HG02759 (cell line): ENCODE data around the gene RAB8B.
A peak's percentile ranks its signal among the peaks of the same experiment; 100 is the strongest.

Experiments
- ATAC-seq: cut with Tn5 transposase; IDR thresholded peaks from one replicate; pipeline ENCODE4 v1.9.1; 2021; ENCODE audit warnings: mild to moderate bottlenecking, moderate library complexity; ENCODE audit not compliant: unreplicated experiment

RAB8B gene

GRCh38 chr15:63181648-63182047 lies 7.8 kb upstream of the RAB8B start:
- ATAC-seq, result no peak

DNA sequence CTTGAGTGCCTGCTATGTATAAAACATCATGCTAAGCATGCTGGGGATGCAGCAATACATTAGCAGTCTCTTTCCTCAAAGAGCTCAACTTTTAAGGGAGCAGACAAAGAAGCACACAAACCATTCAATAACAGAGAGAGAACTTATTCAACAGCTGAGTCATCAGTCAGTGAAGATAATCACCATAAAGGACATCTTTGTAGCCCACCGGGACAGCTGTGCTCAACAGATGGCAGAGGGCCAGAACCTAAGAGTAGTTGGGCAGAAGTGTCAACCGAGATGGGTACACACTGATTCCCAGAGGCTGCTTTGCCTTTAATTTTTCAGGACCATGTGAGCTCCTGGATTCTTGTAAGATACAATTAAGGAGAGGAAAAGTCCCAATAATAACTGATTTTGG lies 4.2 kb upstream of the RAB8B start:
- no peak for ATAC-seq

DNA sequence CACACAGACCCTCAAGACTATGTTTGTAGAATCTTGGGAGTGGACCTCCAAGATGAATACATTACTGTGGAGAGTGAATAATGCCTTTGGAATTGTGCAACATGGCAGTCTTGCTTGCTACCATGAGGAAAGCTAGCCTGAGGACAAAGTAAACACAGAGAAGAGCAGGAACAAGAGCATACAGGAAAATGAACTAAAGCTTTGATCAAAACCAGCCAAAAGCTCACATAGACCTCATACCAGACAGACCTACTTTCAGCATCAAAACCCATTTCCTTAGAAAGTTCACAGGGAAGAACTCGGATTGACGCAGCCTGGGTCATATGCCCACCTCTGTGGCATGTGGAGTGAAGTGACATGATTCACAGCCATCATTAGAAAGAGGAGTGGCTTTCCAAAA lies 3.3 kb upstream of the RAB8B start:
- ATAC-seq, result no peak

DNA sequence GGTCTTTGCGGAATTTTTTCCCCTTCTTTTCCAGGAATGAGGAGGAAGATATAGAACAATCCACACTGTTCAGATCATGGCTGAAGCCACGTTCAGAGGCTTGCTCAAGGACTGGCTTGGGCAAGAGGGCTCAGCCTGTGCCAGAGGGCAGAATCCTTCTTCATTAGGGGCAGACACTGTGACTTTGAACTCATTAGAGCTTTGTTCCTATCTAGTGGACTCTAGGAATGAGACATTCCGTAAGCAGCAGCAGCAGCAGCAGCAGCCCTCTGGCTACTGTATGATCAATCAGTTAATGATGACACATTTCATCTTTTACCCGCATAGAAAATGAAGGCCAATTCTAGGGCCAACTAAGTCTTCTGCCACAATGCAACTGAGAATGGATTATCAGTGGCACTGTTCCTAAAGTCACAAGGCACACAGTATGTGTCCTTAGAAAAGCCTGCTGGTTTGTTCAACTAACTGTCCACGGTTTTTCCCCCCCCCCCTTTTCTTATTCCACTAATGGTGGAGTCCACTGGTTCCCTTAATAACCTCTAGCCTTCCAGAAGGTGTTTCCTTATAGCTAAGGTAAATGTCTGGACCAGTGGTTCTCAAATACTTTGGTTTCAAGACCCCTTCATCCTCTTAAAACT lies 1.7 kb upstream of the RAB8B start:
- no peak for ATAC-seq

DNA sequence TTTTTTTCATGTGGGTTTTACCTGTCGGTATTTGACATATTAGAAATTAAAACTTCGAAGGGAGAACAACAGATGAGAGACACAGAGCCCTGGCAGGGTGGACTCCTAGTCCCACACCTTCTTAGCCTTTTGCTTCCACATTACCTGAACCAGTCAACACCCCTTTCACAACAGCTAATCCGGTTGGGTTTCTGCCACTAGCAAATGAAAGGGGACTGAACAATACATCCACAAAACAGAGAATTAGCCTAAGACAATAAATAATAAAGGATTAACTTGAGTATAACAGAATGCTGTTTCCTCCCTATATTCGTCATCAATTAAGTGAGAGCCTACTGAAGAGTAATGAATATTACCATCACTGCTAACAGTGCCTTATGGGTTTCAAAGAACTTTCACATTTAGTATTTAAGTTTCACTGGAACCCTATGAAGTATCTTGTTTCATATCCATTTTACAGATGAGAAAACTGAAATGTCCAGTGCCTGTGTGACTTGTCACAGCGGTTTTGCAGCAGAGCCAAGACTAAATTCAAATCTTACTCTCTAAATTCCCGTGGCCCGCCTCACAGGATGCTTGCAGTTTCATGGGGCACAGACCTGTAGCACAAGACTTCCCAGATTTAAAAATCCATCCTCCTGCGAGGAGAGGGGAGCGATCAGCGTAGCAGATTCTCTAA lies 1.0 kb upstream of the RAB8B start:
- ATAC-seq, result no peak

DNA sequence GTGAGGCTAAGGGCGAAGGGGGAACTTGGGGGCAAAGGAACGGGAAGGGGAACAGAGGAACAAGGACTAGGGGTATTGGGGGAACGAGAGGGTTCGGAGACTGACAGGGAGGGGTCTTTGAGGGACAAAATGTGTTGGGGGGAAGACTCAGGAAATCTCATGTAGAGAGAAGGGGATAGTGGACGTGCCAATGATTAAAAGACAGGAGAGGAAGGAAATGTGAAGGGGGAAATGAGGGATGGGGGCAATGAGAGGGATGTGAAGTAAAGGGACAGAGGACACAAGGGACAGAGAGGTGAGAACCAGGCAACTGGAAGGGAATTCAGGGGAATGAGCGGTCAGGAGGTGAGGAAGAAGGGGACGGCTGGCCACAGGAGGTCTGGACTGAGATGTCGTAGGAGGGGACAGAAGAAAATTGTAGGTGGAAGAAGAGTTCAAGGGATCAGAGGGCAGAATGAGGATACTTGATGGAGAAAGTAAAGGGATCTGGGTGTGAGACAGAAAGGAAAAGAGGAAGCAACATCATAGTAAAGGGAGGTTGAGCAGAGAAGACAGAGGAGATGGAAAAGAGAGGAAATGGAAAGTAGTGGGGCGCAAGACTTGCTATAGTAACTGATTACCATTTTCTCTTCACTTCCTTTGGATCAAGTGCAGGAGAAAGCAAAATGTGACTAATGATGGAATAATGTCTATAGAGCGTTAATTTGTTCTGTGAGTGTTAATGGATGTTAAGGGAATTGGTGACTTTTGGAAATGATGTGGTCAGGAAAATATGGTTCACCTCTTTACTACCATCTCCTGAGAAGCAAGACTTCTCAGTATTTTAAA lies 749 bp downstream of the RAB8B start:
- ATAC-seq, result no peak

DNA sequence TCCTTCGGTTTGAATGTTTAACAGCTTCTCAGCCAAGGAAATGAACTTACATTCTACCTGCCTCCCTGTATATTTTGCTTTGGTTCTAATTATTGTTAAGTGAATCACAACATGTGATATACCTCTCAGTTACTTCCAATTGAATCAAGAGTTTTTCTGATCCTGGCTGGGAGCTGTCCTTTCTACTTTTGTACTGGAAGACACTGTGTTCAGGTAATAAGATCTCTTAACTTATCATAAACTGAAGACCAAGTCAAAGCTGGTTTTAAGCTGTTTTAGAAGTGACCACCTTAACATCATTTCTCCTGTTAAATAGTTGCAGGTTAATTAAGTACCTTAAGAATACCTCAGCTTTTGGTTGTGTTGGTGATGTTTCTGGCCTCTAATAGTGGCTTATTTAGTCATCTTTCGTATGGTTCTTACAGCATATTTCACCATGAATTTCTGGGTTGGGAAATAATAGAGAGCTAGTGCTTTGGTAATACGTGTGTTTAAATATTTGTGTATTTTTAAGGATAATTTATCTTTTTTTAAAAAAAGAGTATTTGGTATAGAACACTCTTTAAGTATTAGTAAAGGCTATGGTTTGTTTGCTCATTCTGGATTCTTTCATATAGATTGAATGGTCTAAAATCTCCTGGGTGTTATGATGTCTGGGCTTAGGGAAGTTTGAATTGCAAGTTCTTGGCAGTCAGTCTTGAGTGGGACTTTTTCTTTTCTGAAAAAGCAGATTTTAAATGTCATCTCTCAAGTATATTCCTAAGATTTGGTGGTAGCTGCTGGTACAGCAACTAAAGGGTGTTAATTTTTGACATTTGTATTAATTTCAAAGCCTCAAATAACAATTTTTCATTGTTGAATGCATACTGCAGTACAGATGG lies 1.6 kb downstream of the RAB8B start:
- ATAC-seq, result no peak

DNA sequence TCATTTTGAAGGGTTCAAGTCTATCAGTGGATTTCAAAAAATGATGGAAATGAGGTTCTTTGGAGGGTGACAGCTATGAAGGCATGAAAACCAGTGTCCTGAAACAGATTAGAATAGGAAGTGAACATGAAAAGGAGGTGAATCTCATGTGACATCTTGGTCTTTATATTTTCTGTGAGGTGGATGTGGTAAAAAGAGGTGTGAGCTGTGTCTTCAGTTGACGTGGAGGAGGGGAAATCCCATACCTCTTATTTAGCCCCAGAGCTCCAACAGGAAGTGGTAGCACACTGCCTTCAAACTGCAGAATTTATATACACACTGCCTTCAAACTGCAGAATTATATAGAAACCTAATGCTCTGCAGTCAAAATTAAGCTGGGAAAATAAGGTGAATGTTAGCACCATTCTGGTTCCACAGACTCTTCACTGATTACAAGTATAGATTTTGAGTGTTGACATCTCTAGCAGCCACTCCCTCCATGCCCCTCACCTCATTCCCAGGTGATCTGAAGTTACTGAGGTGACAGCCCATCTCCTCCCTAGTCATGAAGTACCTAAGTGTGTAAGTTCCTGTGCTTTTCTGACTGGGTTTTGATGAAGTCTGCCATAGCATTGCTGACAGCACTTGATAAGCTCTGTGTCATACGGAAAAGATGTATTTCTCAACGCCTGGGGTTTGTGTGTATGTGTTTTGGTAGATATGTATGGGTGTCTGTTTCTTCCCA lies 2.7 kb downstream of the RAB8B start:
- ATAC-seq, result peak; percentile 37

DNA sequence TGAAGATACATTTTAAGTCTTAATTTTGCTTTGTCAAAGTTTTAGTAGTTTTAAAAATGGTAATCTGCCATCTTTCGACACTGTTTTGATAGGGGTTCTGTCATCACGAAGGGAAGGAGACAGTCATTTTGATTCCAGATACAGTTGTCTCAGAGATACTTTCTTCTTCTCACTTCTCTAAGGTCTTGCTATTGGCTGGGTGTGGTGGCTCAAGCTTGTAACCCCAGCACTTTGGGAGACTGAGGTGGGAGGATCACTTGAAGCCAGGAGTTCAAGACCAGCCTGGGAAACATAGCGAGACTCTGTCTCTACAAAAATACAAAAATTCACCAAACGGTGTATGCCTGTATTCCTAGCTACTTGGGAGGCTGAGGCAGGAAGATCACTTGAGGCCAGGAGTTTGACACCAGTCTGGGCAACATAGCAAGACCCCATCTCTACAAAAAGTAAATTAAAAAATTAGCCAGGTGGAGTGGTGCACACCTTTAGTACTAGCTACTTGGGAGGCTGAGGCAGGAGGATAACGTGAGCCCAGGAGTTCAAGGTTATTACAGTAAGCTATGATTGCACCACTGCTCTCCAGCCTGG lies 3.3 kb downstream of the RAB8B start:
- no peak for ATAC-seq

GRCh38 chr15:63194302-63194701 lies 4.9 kb downstream of the RAB8B start:
- no peak for ATAC-seq

- no peak for ATAC-seq
Measured at GRCh38 chr15:63194880-63195568, 5.6 kb downstream of the RAB8B start.

DNA sequence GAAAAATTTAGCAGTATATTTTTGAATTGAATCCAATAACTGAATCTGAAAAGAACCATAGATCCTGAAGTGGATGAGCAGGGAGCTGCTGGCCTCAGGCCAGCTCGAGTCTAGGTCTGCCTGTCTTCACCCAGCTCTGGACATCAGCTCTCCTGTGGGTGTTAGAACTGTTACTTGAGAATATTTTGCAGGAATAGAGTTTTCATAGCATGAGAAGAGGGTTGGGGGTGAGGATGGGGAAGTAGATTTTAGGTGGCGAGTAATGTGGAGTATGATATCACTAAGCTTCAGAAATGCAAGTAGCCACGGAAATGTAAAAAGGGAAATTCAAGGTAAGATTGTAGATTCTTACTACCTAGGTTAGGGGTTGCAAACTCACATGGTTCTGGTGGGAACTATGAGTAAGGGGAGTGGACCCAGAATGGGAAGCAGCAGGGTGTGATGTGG lies 6.2 kb downstream of the RAB8B start:
- ATAC-seq, result no peak

- ATAC-seq, result no peak
Measured at GRCh38 chr15:63196842-63197241, 7.4 kb downstream of the RAB8B start.

- no peak for ATAC-seq
Measured at GRCh38 chr15:63197626-63198025, 8.2 kb downstream of the RAB8B start.

GRCh38 chr15:63198371-63199250 lies 9.2 kb downstream of the RAB8B start:
- ATAC-seq, result no peak

DNA sequence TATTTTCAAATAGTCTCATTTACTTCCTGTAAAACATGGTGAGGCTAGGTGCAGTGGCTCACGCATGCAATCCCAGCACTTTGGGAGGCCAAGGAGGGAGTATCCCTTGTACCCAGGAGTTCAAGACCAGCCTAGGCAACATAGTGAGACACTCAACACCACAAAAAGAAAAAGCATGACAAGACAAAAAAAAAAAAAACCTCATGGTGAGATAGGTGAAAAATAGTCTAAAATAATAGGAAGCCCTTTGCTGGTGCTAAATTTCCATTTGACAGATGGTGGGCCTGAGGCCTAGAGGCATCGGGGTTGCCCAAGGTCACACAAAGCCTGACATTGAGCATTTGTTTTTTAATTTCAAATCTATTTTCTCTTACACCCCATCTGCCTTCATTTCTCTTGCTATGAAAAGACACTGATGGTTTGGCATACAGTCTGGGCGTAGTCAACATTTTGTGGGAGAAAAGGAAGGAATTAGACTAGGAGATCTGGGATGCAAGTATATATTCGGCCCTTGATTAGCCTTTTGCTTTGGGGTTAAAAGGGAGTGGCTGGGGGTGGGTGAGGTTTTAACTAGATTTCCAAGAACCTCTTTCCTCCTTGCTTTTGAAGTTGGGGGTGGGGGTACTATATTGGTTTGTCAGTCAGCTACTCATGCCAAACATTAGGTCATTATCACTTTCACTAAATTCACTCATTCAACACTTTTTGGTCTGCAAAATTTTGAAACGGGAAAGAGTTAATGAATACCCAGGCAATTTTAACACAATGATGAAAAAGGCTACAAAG lies 11.3 kb downstream of the RAB8B start:
- ATAC-seq, result no peak

- no peak for ATAC-seq
Measured at GRCh38 chr15:63202861-63203260, 13.5 kb downstream of the RAB8B start.
